A549 (cell line): Measurements from ENCODE around the gene ADAR. TPM values are rescaled to one million over a fixed set of nuclear protein-coding genes. Genes with fewer than 3 reads are reported as not detected.

Experiments used
- ATAC-seq, 2 experiments: fragments of 200-7000 bp in 1 of 2; fragments of >200 bp in 1 of 2; cut with Nextera tagmentation in 1 of 2; cut with Tn5 transposase in 1 of 2; 3 replicates each; pipeline versions ENCODE4 v1.8.0 to v1.9.1; 2018 to 2020; ENCODE audit warnings: mild to moderate bottlenecking in 1 of 2, moderate library complexity in 1 of 2
- CTCF ChIA-PET: fragments of 300-600 bp; sonication (Branson Sonifier 250); formaldehyde crosslinking; extraction: SDS; loops from one replicate; lab custom pipeline; 2021; ENCODE audit warnings: antibody characterized with exemption, inconsistent platforms; lab: Yijun Ruan, JAX
- POLR2A ChIA-PET: fragments of 350-600 bp; formaldehyde crosslinking; extraction: SDS; loops from one replicate; lab custom pipeline; 2021; ENCODE audit warnings: antibody characterized with exemption, inconsistent platforms; lab: Yijun Ruan, JAX
- DNase-seq, 2 experiments: peaks; one replicate each; pipeline versions ENCODE4 v3.0.0 to v3.0.0-alpha.2; 2011 to 2016; ENCODE audit warnings: low read depth in 1 of 2, low spot score in 1 of 2
- FAIRE-seq: peaks from 2 replicates; lab custom pipeline; 2011; peaks lifted over from hg19 to GRCh38; lab: Jason Lieb, UNC
- H3K27ac ChIP-seq, 2 experiments: fragments of >200 bp; sonication (Bioruptor Twin); formaldehyde crosslinking; 3 replicates each; pipeline ENCODE4 v1.5.1; 2016 to 2017
- H3K4me1 ChIP-seq: fragments of >200 bp; sonication (Bioruptor Twin); formaldehyde crosslinking; 3 replicates; pipeline ENCODE4 v1.6.1; 2016
- H3K4me2 ChIP-seq: fragments of >200 bp; sonication (Bioruptor Twin); formaldehyde crosslinking; 3 replicates; pipeline ENCODE4 v1.6.1; 2016
- H3K4me3 ChIP-seq: fragments of >200 bp; sonication (Bioruptor Twin); formaldehyde crosslinking; 3 replicates; pipeline ENCODE4 v1.5.1; 2016
- H3K9me3 ChIP-seq: fragments of >200 bp; sonication (Bioruptor Twin); formaldehyde crosslinking; 3 replicates; pipeline ENCODE4 v1.6.1; 2016
- BCL3 ChIP-seq: fragments of >200 bp; sonication (Bioruptor Twin); formaldehyde crosslinking; IDR thresholded peaks from 3 replicates; pipeline ENCODE4 v1.6.1; 2016
- CBX8 ChIP-seq: fragments of 200-600 bp; sonication (generic); IDR thresholded peaks from 2 replicates; pipeline ENCODE4 v1.6.1; 2016
- CHD2 ChIP-seq: fragments of 150-350 bp; IDR thresholded peaks from 2 replicates; pipeline ENCODE4 v1.6.1; 2014; ENCODE audit warnings: low read length; ENCODE audit not compliant: partially characterized antibody
- CHD4 ChIP-seq: fragments of 200-600 bp; sonication (generic); IDR thresholded peaks from 2 replicates; pipeline ENCODE4 v1.6.1; 2016; ENCODE audit warnings: antibody characterized with exemption, mild to moderate bottlenecking, borderline replicate concordance
- EHMT2 ChIP-seq: fragments of 200-600 bp; sonication (generic); IDR thresholded peaks from 2 replicates; pipeline ENCODE4 v1.6.1; 2016; ENCODE audit warnings: antibody characterized with exemption, low read depth, mild to moderate bottlenecking, moderate library complexity
- ESRRA ChIP-seq: fragments of 150-350 bp; IDR thresholded peaks from 2 replicates; pipeline ENCODE4 v1.6.1; 2014; ENCODE audit warnings: mild to moderate bottlenecking, low read length, borderline replicate concordance
- FOSB ChIP-seq: fragments of 250-450 bp; sonication (Bioruptor Pico); IDR thresholded peaks from 2 replicates; pipeline ENCODE4 v1.5.0; 2020; ENCODE audit warnings: mild to moderate bottlenecking, moderate library complexity
- HDAC2 ChIP-seq: fragments of 200-600 bp; sonication (generic); IDR thresholded peaks from 2 replicates; pipeline ENCODE4 v1.6.1; 2016
- HES2 ChIP-seq: fragments of >200 bp; sonication (Bioruptor Twin); formaldehyde crosslinking; IDR thresholded peaks from 2 replicates; pipeline ENCODE4 v1.6.1; 2016
- HEYL ChIP-seq: fragments of 250-450 bp; sonication (Bioruptor Pico); IDR thresholded peaks from 2 replicates; pipeline ENCODE4 v1.8.0; 2021; ENCODE audit warnings: mild to moderate bottlenecking, moderate library complexity
- HOXB13 ChIP-seq: fragments of 250-450 bp; sonication (Bioruptor Pico); IDR thresholded peaks from 2 replicates; pipeline ENCODE4 v1.5.0; 2020; ENCODE audit warnings: low read depth, mild to moderate bottlenecking, moderate library complexity
- JUNB ChIP-seq: fragments of >200 bp; sonication (Bioruptor Twin); formaldehyde crosslinking; IDR thresholded peaks from 2 replicates; pipeline ENCODE4 v1.6.1; 2016
- KDM5A ChIP-seq: fragments of 200-600 bp; sonication (generic); IDR thresholded peaks from 2 replicates; pipeline ENCODE4 v1.6.1; 2016; ENCODE audit warnings: antibody characterized with exemption, mild to moderate bottlenecking
- MAFK ChIP-seq: fragments of 450-650 bp; IDR thresholded peaks from 2 replicates; pipeline ENCODE4 v1.6.1; 2014; ENCODE audit not compliant: partially characterized antibody
- MYC ChIP-seq: IDR thresholded peaks from 2 replicates; pipeline ENCODE4 v1.6.1; 2012; ENCODE audit warnings: mild to moderate bottlenecking, inconsistent platforms, low read length, improper control_type of control experiment, borderline replicate concordance
- NPAS2 ChIP-seq: fragments of 250-450 bp; sonication (Bioruptor Pico); IDR thresholded peaks from 2 replicates; pipeline ENCODE4 v1.8.0; 2022; ENCODE audit warnings: mild to moderate bottlenecking, moderate library complexity, borderline replicate concordance
- NR3C1 ChIP-seq: fragments of >200 bp; sonication (Bioruptor Twin); formaldehyde crosslinking; IDR thresholded peaks from 3 replicates; pipeline ENCODE4 v1.6.1; 2017
- PHF8 ChIP-seq: fragments of 200-600 bp; sonication (generic); IDR thresholded peaks from 2 replicates; pipeline ENCODE4 v1.6.1; 2016; ENCODE audit warnings: low read depth, mild to moderate bottlenecking, antibody characterized with exemption, moderate library complexity, borderline replicate concordance
- POLR2A ChIP-seq: IDR thresholded peaks from 2 replicates; pipeline ENCODE4 v1.6.1; 2012; ENCODE audit warnings: mild to moderate bottlenecking, low read length
- RAD21 ChIP-seq, 2 experiments: fragments of >200 bp in 1 of 2; sonication (Bioruptor Twin) in 1 of 2; formaldehyde crosslinking in 1 of 2; IDR thresholded peaks in 1 of 2; conservative IDR thresholded peaks in 1 of 2; 2 replicates in 1 of 2; 3 replicates in 1 of 2; pipeline ENCODE4 v1.6.1; 2012 to 2018; ENCODE audit warnings: inconsistent platforms in 1 of 2
- SREBF2 ChIP-seq: fragments of 450-650 bp; IDR thresholded peaks from 2 replicates; pipeline ENCODE4 v1.6.1; 2014; ENCODE audit warnings: mild to moderate bottlenecking, moderate library complexity
- TFCP2L1 ChIP-seq: fragments of 250-450 bp; sonication (Bioruptor Pico); IDR thresholded peaks from 2 replicates; pipeline ENCODE4 v1.5.0; 2021; ENCODE audit warnings: mild to moderate bottlenecking
- ZC3H11A ChIP-seq: fragments of 450-650 bp; IDR thresholded peaks from 2 replicates; pipeline ENCODE4 v1.6.1; 2014; ENCODE audit warnings: antibody characterized with exemption, mild to moderate bottlenecking
- ZNF302 ChIP-seq: fragments of 250-450 bp; sonication (Bioruptor Pico); IDR thresholded peaks from 2 replicates; pipeline ENCODE4 v1.9.0; 2021; ENCODE audit warnings: inconsistent platforms, mild to moderate bottlenecking, moderate library complexity
- WGBS: methylation state at CpG from one replicate; pipeline ENCODE4 v1.1.6; 2017; ENCODE audit errors: missing lambda C conversion rate; 5-methylcytosine and 5-hydroxymethylcytosine counted together
- polyA plus RNA-seq, 4 experiments: library from polyadenylated mRNA; depleted of rRNA in 3 of 4; stranded (reverse); fragments of >200 nt; fragmentation: RNase III in 1 of 4; extraction: RNeasy Plus Mini Kit Qiagen cat#74134 plus additional on column Dnase treatment in 1 of 4; gene quantifications; 2 replicates in 3 of 4; 3 replicates in 1 of 4; pipeline ENCODE4 v1.2.3, GENCODE V29; 2011 to 2017

The ADAR gene
- polyA plus RNA-seq, 2 of the 4 experiments (the other 2 are of a cell fraction) = 71.7 to 170 TPM

DNA sequence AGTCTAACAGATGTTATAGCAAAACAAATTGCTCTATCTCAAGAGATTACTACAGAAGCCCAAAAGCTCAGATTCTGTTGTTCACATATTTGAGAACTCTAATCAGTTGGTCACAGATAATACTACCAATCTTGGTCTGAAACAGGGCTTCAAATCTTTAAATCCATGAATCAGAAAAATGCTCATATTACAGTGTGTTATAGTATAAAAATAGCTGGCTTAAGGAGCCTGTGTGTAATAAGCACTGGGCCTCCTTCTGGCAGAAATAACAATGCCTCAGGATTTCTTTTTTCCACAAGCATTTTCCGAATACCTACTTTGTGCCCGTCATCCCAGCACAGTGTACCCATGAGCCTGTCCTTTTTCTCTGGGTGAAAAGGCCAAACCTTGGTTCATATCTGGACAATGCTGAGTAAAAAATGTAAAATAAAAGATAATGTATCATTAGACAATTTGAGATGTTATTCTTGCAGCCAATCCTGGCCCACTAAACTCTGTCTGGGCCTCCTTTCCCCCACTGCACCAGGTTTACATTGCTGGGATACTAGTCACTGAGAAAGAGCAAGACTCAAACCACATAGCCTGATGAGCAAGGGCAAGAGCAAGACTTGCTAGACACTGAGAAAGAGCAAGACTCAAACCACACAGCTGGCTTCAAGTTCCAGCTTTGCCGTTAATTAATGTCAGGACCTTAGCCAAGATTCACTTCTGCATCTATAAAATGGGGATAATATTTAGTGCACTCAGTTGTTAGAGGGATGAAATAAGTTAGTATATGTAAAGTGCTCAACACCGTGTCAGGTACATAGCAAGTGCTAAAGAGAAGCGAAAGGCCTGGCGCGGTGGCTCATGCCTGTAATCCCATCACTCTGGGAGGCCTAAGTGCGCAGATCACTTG lies 17.0 kb upstream of the ADAR start:
- 96% methylated on average over 8 of the region's 8 CpGs for WGBS
- no peak overlapping the region for H3K4me2 ChIP-seq
- DNase-seq (no peak), ATAC-seq (no peak), FAIRE-seq (no peak)
- H3K9me3 ChIP-seq = peaks cover 4% of the 10 kb centered on the region; the same call in 2 of the 3 replicates
- H3K4me1 ChIP-seq = peaks cover 6% of the 10 kb centered on the region; the same call in 1 of the 3 replicates
- H3K27ac ChIP-seq = no peak overlapping the region
- no peak for TF ChIP-seq PHF8
- no peak for TF ChIP-seq KDM5A
- TF ChIP-seq EHMT2 = no peak
- TF ChIP-seq CHD2 = no peak
- TF ChIP-seq, all 56 proteins: peak for 0
- ChIA-PET POLR2A (no interaction called here), CTCF (interaction anchor here (1.1 to 1.7 kb wide), 4 partner anchors 19 to 321 kb away, joined by 3 to 4 read pairs (median 4); partner anchors contain the start of gene PMVK)
- no peak overlapping the region for H3K4me3 ChIP-seq

- Histone ChIP-seq H3K4me3 (no peak overlapping the region), H3K4me2 (no peak overlapping the region), H3K27ac (no peak overlapping the region), H3K4me1 (peaks cover 6% of the 10 kb centered on the region; the same call in 1 of the 3 replicates), H3K9me3 (no peaks in the 10 kb centered on the region)
- FAIRE-seq = no peak
- no peak for DNase-seq
- 86% methylated on average over 3 of the region's 3 CpGs for WGBS
- CTCF ChIA-PET = interaction anchor here (0.9 to 1.7 kb wide), 3 partner anchors 46 to 313 kb away, joined by 4 to 5 read pairs (median 4); partner anchors contain the start of gene PMVK
- TF ChIP-seq BCL3 (no peak), CHD2 (no peak), ZC3H11A (no peak), FOSB (CRISPR knock-in tag) (no peak), NPAS2 (CRISPR knock-in tag) (no peak), ESRRA (no peak), MYC (no peak), NR3C1 (no peak), SREBF2 (no peak), HDAC2 (no peak)
- no peak for ATAC-seq
- POLR2A ChIA-PET = no interaction called here
Measured at GRCh38 chr1:154623358-154623757, 15.4 kb upstream of the ADAR start.

- H3K4me2 ChIP-seq = no peak overlapping the region
- no peak for ATAC-seq
- H3K27ac ChIP-seq = no peak overlapping the region
- TF ChIP-seq RAD21 (conservative IDR thresholded peaks at IDR 0.05 in 1 of 2, IDR thresholded peaks at IDR 0.05 in 1 of 2) (no peak), TFCP2L1 (CRISPR knock-in tag) (no peak), CBX8 (no peak), HOXB13 (no peak), JUNB (no peak), HES2 (no peak), POLR2A (no peak), ZNF302 (CRISPR knock-in tag) (no peak), MAFK (no peak), CHD4 (no peak), HEYL (no peak)
- H3K4me3 ChIP-seq = no peak overlapping the region
- DNase-seq = no peak
- FAIRE-seq = no peak
- H3K9me3 ChIP-seq = no peaks in the 10 kb centered on the region
- ChIA-PET CTCF (no interaction called here), POLR2A (no interaction called here)
- peaks cover 6% of the 10 kb centered on the region; the same call in 1 of the 3 replicates for H3K4me1 ChIP-seq
Measured at GRCh38 chr1:154622503-154623039, 14.6 kb upstream of the ADAR start.
